Type B pancreatic cell (in vitro differentiated cells): Measurements from ENCODE around the gene TMEM255B. TPM values are rescaled to one million over a fixed set of nuclear protein-coding genes. Genes with fewer than 3 reads are reported as not detected.
A peak's percentile ranks its signal among the peaks of the same experiment; 100 is the strongest.

ENCODE experiments used
- DNase-seq: peaks from one replicate; pipeline ENCODE4 v3.0.0; 2021; ENCODE audit warnings: mixed read lengths; ENCODE audit not compliant: unreplicated experiment; ENCODE audit errors: extremely low spot score
- H3K27ac Mint-ChIP-seq: 2 replicates; pipeline ENCODE4 v1.8.0; 2021; ENCODE audit warnings: mild to moderate bottlenecking, mixed read lengths
- H3K27me3 Mint-ChIP-seq: 2 replicates; pipeline ENCODE4 v1.8.0; 2021; ENCODE audit warnings: mixed read lengths
- H3K36me3 Mint-ChIP-seq: 2 replicates; pipeline ENCODE4 v1.8.0; 2021; ENCODE audit warnings: mixed read lengths
- H3K4me1 Mint-ChIP-seq: one replicate; pipeline ENCODE4 v1.8.0; 2021; ENCODE audit warnings: mixed read lengths; ENCODE audit not compliant: unreplicated experiment
- H3K4me3 Mint-ChIP-seq: 2 replicates; pipeline ENCODE4 v1.8.0; 2021; ENCODE audit warnings: mild to moderate bottlenecking, mixed read lengths
- H3K9me3 Mint-ChIP-seq: 2 replicates; pipeline ENCODE4 v1.8.0; 2021; ENCODE audit warnings: mixed read lengths
- total RNA-seq: library from RNA; stranded (reverse); gene quantifications from 2 replicates; pipeline ENCODE4 v1.2.1, GENCODE V29; 2021; ENCODE audit warnings: low replicate concordance
- TF ChIP-seq, protein P1 (sequence below): fragments of 200-600 bp; sonication (generic); conservative IDR thresholded peaks from 2 replicates; pipeline ENCODE4 v1.5.0; 2021; ENCODE audit warnings: antibody characterized with exemption, mild to moderate bottlenecking

TMEM255B gene
- total RNA-seq, 1 donor from 2014 or later, result 0.92 TPM

DNA sequence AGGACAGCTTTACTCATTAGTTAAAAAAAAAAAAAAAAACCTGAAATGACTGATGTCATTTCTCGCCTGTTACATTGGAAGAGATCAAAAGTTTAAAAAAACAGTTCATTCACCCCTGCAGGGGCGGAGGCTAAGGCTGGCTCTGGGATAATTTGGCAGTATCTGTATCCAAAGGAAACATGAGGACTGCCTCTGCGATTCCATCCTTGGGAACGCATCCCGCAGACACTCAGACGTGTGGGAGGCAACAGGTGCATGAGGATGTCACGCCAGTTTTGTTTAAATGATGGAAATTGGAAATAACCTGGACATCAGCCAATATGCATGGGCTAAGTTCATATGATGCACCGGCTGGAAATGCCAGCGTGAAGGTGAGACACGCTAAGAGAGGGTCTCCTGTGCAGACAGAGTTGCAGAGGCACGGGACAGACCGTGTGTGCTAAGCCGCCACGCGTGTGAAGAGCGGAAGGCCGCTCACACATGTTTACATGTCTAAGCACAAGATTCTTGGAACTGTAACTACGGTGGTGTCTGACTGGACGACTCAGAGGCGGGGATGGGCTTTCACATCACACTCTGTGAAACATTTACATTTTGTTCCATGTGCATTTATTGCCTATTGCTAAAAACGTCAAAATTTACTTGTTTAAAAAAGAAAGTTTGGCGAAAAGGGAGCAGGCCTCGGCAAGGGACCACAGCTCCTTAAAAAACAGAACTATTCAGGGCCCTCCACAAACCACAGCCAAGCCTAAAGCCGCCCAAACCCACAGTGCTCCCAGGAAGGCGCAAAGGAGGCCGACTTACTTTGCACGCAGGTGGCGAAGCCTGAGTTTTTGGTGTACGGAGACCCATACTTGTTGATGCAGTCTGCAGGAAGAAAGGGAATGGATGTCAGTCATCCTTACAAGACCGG, 87.0 kb downstream of the TMEM255B start:
- Mint-ChIP-seq H3K27ac (no peak overlapping the region), H3K36me3 (no peaks in the 10 kb centered on the region)

GRCh38 chr13:113846636-113847318, 87.8 kb downstream of the TMEM255B start:
- Mint-ChIP-seq H3K4me1 (peaks cover 7% of the 10 kb centered on the region), H3K27ac (no peak overlapping the region), H3K36me3 (no peaks in the 10 kb centered on the region), H3K27me3 (no peaks in the 10 kb centered on the region), H3K4me3 (no peak overlapping the region), H3K9me3 (no peaks in the 10 kb centered on the region)
- TF ChIP-seq, protein P1, sequence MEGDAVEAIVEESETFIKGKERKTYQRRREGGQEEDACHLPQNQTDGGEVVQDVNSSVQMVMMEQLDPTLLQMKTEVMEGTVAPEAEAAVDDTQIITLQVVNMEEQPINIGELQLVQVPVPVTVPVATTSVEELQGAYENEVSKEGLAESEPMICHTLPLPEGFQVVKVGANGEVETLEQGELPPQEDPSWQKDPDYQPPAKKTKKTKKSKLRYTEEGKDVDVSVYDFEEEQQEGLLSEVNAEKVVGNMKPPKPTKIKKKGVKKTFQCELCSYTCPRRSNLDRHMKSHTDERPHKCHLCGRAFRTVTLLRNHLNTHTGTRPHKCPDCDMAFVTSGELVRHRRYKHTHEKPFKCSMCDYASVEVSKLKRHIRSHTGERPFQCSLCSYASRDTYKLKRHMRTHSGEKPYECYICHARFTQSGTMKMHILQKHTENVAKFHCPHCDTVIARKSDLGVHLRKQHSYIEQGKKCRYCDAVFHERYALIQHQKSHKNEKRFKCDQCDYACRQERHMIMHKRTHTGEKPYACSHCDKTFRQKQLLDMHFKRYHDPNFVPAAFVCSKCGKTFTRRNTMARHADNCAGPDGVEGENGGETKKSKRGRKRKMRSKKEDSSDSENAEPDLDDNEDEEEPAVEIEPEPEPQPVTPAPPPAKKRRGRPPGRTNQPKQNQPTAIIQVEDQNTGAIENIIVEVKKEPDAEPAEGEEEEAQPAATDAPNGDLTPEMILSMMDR, result no peak
- peak; percentile 50 for DNase-seq

More for the DNA sequence above, 87.0 kb downstream of the TMEM255B start:
- Mint-ChIP-seq H3K4me1 (peaks cover 7% of the 10 kb centered on the region), H3K4me3 (no peak overlapping the region), H3K9me3 (no peaks in the 10 kb centered on the region), H3K27me3 (no peaks in the 10 kb centered on the region)
- TF ChIP-seq, protein P1, result no peak
- DNase-seq, result no peak

- H3K27ac Mint-ChIP-seq, result no peak overlapping the region
- H3K27me3 Mint-ChIP-seq, result no peaks in the 10 kb centered on the region
- H3K9me3 Mint-ChIP-seq, result no peaks in the 10 kb centered on the region
- peaks cover 7% of the 10 kb centered on the region for H3K4me1 Mint-ChIP-seq
- H3K36me3 Mint-ChIP-seq, result no peaks in the 10 kb centered on the region
- TF ChIP-seq, protein P1, result no peak
- H3K4me3 Mint-ChIP-seq, result no peak overlapping the region
- peak; percentile 59 for DNase-seq
These were observed 89.0 kb downstream of the TMEM255B start for GRCh38 chr13:113848020-113848419.

- H3K36me3 Mint-ChIP-seq, result no peaks in the 10 kb centered on the region
- H3K27me3 Mint-ChIP-seq, result no peaks in the 10 kb centered on the region
- H3K9me3 Mint-ChIP-seq, result no peaks in the 10 kb centered on the region
- no peak overlapping the region for H3K27ac Mint-ChIP-seq
- peak; percentile 31 for DNase-seq
- TF ChIP-seq, protein P1, result no peak
- peaks cover 13% of the 10 kb centered on the region for H3K4me1 Mint-ChIP-seq
- no peak overlapping the region for H3K4me3 Mint-ChIP-seq
These were observed 89.6 kb downstream of the TMEM255B start for GRCh38 chr13:113848431-113849260.

DNA sequence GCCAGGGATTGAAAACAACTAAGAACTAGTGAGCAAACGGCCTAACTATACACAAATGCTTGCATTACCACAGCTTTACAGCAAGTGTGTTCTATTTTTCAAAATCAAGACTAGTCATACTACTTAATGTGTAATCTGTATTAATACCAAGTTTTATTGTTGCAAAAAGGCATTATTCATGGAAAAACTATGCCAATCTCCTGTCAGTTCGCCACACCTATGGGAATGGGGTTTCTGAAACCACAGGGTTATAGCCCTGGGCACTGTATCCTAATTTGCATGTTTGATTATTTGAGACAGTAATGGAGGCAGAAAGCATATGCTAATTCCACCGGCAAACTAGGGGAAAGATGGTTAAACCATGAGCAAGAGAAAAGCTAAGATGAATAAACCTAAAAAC, 90.5 kb downstream of the TMEM255B start:
- TF ChIP-seq, protein P1, result no peak
- H3K27me3 Mint-ChIP-seq, result no peaks in the 10 kb centered on the region
- peaks cover 11% of the 10 kb centered on the region for H3K4me1 Mint-ChIP-seq
- no peak for DNase-seq
- H3K9me3 Mint-ChIP-seq, result no peaks in the 10 kb centered on the region
- H3K36me3 Mint-ChIP-seq, result no peaks in the 10 kb centered on the region
- no peak overlapping the region for H3K4me3 Mint-ChIP-seq
- H3K27ac Mint-ChIP-seq, result no peak overlapping the region
